GM12873 (cell line): ENCODE results near the gene PACS1.

ENCODE experiments used
- TF ChIP-seq, protein P1 (sequence below): IDR thresholded peaks from 2 replicates; pipeline ENCODE4 v1.5.1; 2012; ENCODE audit warnings: low read depth, mild to moderate bottlenecking, moderate library complexity, low read length, control low read depth; ENCODE audit not compliant: insufficient read depth; ENCODE audit errors: missing control alignments

Gene PACS1

DNA sequence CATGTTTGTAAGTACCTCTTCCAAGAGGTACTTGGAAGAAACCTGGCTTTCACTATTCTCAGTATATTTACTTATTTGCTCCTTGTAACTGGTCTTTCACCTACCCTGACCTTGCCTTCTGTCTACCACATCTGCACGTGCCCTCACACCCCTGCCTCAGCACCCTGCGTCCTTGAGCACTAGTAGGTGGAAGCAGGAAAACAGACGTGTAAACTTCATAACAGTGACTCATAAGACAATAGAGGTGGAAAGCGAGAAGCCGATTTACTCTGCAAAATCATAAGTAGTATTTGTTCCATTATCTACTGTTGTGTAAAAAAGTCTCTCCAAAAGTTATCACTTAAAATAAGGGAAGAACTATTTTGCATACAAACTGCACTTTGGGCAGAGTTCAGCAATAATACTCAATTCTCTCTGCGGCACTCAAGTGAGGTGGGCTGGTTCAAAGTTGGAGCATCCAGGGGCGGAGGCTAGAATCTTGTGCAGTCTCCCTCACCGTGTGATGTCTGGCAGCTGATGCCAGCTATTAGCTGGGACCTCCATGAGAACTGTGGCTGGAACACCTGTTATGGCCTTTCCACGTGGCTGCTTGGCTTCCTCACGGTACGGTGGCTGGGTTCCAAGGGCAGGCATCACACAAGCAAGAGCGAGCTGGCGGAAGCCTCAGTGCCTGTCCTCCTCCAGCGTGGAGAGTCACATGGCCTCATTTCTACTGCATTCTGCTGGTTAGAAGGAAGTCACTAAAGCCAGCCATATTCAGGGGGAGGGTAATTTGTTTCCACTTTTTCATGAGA is 30.4 kb downstream of the PACS1 start:
- TF ChIP-seq, protein P1, sequence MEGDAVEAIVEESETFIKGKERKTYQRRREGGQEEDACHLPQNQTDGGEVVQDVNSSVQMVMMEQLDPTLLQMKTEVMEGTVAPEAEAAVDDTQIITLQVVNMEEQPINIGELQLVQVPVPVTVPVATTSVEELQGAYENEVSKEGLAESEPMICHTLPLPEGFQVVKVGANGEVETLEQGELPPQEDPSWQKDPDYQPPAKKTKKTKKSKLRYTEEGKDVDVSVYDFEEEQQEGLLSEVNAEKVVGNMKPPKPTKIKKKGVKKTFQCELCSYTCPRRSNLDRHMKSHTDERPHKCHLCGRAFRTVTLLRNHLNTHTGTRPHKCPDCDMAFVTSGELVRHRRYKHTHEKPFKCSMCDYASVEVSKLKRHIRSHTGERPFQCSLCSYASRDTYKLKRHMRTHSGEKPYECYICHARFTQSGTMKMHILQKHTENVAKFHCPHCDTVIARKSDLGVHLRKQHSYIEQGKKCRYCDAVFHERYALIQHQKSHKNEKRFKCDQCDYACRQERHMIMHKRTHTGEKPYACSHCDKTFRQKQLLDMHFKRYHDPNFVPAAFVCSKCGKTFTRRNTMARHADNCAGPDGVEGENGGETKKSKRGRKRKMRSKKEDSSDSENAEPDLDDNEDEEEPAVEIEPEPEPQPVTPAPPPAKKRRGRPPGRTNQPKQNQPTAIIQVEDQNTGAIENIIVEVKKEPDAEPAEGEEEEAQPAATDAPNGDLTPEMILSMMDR = no peak

GRCh38 chr11:66101066-66101464 is 31.0 kb downstream of the PACS1 start:
- TF ChIP-seq, protein P1 = no peak

DNA sequence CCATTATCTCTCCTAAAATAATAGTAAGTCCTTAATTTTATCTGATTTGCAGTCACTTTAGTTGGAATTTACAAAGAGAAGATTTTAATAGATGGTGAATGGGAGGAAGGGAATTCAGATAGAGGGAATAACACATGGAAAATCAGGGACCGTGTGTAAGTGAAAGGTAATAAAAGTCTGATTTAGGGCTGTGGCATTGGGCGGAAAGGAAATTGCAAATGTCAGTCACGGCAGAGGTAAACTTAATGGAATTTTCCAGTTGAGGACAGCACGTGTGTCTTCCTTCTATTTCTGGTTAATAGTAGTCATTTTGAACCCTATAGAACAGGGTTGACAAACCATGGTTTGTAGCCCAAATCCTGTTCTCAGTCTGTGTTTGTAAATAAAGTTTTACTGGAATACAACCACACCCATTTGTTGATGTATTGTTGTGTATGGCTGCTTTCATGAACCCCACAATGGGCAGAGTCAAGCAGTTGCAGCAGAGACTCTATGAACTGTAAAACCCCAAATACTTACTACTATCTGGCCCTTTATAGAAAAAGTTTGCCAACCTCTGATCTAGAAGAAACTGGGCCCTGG is 34.1 kb downstream of the PACS1 start:
- TF ChIP-seq, protein P1 = no peak

GRCh38 chr11:66106786-66107599 is 36.9 kb downstream of the PACS1 start:
- TF ChIP-seq, protein P1 = no peak

DNA sequence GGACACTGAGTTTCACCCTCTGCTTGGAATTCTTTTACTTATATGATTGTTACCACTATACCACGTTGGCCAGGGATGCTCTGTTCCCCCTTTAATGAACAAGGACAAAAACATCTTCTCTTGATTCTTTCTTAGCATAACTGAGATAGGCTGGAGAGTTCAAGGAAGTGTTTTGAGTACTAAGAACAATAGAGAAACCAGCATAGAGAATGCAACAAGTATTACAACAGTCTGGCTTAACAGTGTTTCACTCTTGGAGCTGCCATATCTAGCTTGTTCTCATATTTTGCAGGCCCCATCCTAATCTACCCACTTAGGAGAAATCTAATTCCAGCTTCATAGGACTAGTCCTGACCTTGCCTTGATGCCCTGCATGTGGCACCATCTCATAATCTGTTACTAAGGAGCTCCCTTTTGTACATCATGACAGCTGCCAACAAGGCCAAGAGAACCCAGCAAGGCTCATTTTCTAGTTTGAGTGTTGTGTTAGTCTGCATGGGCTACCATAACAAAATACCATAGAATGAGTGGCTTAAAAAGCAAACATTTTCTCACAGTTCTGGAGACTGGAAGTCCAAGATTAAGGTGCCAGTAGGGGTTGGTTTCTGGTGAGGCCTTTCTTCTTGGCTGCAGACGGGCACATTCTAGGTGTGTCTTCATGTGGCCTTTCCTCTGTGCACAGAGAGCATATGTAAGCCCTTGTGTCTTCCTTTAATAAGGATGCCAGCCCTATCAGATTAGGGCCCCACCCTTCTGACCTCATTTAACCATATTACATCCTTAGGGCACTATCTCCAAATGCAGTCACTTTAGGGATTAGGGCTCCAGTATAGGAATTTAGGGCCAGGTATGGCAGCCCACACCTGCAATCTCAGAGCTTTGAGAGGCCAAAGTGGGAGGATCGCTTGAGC is 37.8 kb downstream of the PACS1 start:
- TF ChIP-seq, protein P1 = no peak

- TF ChIP-seq, protein P1 = no peak
These were observed 39.2 kb downstream of the PACS1 start for GRCh38 chr11:66109294-66109693.

DNA sequence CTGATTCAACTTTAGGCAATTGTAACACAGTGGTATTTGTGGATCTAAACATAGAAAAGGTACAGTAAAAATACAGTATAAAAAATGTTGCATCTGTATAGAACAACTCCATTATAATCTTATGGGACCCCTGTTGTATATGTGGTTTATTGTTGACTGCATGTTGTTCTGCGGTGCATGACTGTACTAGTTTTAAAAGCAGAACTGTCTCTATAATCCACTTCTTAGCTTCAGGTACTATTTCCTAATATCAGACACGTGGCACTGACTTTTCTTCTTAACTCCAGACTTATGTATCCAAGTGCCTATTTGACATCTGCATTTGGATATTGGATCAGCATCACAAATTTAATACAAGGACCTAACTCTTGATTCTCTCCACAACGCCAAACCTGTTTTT is 41.1 kb downstream of the PACS1 start:
- TF ChIP-seq, protein P1 = no peak
